SK-N-SH (cell line): ENCODE measurements around the gene GALNT12.

Source experiments
- CTCF ChIP-seq: fragments of 200-600 bp; sonication (generic); IDR thresholded peaks from 2 replicates; pipeline ENCODE4 v1.6.1; 2017; ENCODE audit warnings: antibody characterized with exemption, mild to moderate bottlenecking, moderate library complexity
- NRF1 ChIP-seq: IDR thresholded peaks from 2 replicates; pipeline ENCODE4 v1.6.1; 2012; ENCODE audit warnings: low read depth, mild to moderate bottlenecking, low read length
- POLR2AphosphoS5 ChIP-seq: IDR thresholded peaks from 2 replicates; pipeline ENCODE4 v1.6.1; 2012; ENCODE audit warnings: low read depth, low read length
- RAD21 ChIP-seq: IDR thresholded peaks from 2 replicates; pipeline ENCODE4 v1.6.1; 2012; ENCODE audit warnings: mild to moderate bottlenecking, low read length
- RCOR1 ChIP-seq: fragments of 150-350 bp; IDR thresholded peaks from 2 replicates; pipeline ENCODE4 v1.6.1; 2017; ENCODE audit warnings: antibody characterized with exemption, low read length
- RFX5 ChIP-seq: IDR thresholded peaks from 2 replicates; pipeline ENCODE4 v1.6.1; 2012; ENCODE audit warnings: mild to moderate bottlenecking, improper control_type of control experiment, low read length
- TF ChIP-seq, protein P1 (sequence below): IDR thresholded peaks from 2 replicates; pipeline ENCODE4 v1.6.1; 2012; ENCODE audit warnings: mild to moderate bottlenecking, low read depth, low read length, moderate library complexity

DNA sequence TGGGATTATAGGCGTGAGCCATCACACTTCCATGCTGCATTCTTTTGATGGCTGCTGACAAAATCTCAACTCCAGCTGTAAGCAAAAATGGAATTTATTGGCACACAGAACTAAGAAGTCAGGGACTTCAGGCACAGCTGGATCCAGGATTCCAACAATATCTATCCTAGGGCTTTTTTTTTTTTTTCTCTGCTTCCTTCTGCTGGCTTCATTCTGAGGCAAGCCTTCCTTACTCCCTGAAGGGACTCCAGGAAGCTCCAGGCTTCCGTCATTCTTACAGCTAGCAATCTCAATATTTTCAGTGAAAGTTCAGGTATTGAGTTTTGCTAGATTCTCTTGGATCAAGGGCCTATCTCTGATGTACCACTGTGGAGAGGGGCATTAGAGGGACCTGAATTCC is 66.1 kb downstream of the GALNT12 start:
- TF ChIP-seq, protein P1, sequence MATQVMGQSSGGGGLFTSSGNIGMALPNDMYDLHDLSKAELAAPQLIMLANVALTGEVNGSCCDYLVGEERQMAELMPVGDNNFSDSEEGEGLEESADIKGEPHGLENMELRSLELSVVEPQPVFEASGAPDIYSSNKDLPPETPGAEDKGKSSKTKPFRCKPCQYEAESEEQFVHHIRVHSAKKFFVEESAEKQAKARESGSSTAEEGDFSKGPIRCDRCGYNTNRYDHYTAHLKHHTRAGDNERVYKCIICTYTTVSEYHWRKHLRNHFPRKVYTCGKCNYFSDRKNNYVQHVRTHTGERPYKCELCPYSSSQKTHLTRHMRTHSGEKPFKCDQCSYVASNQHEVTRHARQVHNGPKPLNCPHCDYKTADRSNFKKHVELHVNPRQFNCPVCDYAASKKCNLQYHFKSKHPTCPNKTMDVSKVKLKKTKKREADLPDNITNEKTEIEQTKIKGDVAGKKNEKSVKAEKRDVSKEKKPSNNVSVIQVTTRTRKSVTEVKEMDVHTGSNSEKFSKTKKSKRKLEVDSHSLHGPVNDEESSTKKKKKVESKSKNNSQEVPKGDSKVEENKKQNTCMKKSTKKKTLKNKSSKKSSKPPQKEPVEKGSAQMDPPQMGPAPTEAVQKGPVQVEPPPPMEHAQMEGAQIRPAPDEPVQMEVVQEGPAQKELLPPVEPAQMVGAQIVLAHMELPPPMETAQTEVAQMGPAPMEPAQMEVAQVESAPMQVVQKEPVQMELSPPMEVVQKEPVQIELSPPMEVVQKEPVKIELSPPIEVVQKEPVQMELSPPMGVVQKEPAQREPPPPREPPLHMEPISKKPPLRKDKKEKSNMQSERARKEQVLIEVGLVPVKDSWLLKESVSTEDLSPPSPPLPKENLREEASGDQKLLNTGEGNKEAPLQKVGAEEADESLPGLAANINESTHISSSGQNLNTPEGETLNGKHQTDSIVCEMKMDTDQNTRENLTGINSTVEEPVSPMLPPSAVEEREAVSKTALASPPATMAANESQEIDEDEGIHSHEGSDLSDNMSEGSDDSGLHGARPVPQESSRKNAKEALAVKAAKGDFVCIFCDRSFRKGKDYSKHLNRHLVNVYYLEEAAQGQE: no peak
- no peak for TF ChIP-seq RFX5
- no peak for TF ChIP-seq RAD21
- TF ChIP-seq POLR2AphosphoS5: no peak
- no peak for TF ChIP-seq CTCF
- no peak for TF ChIP-seq NRF1
- TF ChIP-seq RCOR1: no peak
